NT2/D1 (cell line): Measurements from ENCODE around the gene GPR82.

ENCODE experiments used
- SUZ12 ChIP-seq: IDR thresholded peaks from 2 replicates; pipeline ENCODE4 v1.6.1; 2011; ENCODE audit not compliant: insufficient read length, insufficient read depth; ENCODE audit errors: extremely low read depth
- YY1 ChIP-seq: IDR thresholded peaks from 2 replicates; pipeline ENCODE4 v1.6.1; 2011; ENCODE audit not compliant: insufficient read length, insufficient read depth
- ZNF274 ChIP-seq: IDR thresholded peaks from 2 replicates; pipeline ENCODE4 v1.6.1; 2011; ENCODE audit warnings: mild to moderate bottlenecking, low read depth, low read length

- TF ChIP-seq SUZ12 = no peak
- TF ChIP-seq ZNF274 = no peak
- no peak for TF ChIP-seq YY1
These were observed 10.5 kb downstream of the GPR82 start for GRCh38 chrX:41734530-41734929.
